HG03354 (cell line): ENCODE data around the gene DTWD1.
"Not testable (repeated sequence)": the region's sequence is repeated elsewhere in the genome, so short reads cannot be mapped to it uniquely, and the experiment has no call there.

Experiments
- ATAC-seq: cut with Tn5 transposase; IDR thresholded peaks from one replicate; pipeline ENCODE4 v1.9.1; 2021; ENCODE audit warnings: mild to moderate bottlenecking; ENCODE audit not compliant: unreplicated experiment, poor library complexity, severe bottlenecking

DTWD1 gene, protein sequence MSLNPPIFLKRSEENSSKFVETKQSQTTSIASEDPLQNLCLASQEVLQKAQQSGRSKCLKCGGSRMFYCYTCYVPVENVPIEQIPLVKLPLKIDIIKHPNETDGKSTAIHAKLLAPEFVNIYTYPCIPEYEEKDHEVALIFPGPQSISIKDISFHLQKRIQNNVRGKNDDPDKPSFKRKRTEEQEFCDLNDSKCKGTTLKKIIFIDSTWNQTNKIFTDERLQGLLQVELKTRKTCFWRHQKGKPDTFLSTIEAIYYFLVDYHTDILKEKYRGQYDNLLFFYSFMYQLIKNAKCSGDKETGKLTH

DNA sequence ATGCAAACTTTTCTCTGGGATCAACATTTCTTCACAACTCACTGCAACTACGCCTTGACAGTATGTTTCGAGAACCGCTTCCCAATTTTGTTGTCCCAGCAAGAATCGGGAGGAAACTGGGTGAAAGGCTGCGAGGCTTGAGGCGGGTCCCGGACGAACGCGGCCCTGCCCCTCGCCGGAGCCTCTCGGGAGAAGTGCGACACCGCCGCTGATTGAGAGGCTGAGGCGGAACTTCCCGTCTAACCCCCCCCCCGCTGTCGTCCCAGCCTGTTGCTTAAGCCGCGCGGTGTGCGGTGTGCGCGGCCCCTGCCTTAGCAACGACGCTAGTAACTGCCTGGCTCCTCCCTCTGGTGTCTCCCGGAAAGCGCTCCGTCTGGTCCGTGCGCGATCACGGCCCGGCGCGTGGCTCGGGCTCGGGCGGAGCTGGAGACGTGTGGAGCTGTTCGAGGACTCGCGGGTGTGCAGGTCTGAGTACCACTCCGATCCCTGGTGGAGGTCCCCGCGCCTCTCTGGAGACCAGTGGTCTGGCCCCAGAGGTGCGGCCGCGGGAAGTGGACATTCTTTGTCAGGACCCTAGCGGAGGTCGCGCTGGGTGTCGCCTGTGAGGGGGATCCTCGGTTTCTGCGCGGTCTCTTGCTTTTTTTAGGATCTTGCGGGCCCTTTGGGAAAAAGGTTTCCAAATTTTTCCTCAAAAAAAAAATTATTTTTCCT, at the start of gene DTWD1, which contains the start of gene FAM227B:
Gene DTWD1 (plus strand): TSS at position 391 of the 711 bp plus-strand sequence. CDS start 4,120 bp downstream, outside the sequence.
Gene FAM227B (minus strand): TSS at position 161 of the 711 bp plus-strand sequence. CDS start 5,647 bp downstream, outside the sequence.
- ATAC-seq: peak; percentile 98

DNA sequence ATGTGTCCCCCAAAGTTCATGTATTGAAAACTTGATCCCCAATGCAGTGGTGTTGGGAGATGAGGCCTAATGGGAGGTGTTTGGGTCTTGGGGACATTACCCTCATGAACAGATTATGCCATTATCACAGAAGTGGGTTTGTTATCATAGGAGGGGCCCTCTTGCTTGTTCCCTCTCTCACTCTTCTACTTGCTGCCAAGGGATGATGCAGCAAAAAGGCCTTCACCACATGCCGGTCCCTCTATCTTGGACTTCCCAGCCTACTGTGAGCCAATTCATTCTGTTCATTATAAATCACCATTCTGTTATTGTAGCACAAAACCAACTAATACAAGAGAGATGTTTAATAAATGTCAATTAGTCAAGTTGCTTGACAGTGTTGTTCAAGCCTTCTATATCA, 47.4 kb upstream of the DTWD1 start:
- ATAC-seq: no peak

DNA sequence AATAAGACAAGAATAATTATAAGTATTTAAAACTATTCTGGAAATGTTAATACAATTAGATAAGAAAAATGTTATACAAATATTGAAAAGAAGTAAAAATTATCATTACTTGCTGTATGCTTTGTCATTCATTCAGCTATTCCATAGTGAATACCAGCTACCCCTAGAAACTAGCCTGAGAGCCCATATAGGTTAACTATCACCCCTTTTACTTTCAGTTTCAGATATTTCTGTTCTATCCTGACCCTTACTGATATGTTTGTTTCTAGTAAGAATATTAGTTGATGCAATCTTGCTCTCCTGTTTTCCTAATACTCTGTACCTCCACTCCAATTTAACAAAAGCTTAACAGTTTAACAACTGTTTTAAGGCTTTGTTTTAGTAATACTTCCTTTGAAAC, 31.8 kb upstream of the DTWD1 start:
- peak; percentile 79 for ATAC-seq

DNA sequence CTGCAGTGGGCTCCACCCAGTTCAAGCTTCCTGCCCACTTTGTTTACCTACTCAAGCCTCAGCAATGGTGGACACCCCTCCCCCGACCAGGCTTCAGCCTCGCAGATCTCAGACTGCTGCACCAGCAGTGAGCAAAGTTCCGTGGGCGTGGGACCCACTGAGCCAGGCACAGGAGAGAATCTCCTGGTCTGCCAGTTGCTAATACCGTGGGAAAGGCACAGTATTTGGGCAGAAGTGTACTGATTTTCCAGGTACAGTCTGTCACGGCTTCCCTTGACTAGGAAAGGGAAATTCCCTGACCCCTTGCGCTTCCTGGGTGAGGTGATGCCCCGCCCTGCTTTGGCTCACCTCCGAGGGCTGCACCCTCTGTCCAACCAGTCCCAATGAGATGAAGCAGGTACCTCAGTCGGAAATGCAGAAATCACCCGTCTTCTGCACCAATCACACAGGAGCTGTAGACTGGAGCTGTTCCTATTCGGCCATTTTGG, 28.0 kb upstream of the DTWD1 start:
- ATAC-seq: not testable (repeated sequence)

DNA sequence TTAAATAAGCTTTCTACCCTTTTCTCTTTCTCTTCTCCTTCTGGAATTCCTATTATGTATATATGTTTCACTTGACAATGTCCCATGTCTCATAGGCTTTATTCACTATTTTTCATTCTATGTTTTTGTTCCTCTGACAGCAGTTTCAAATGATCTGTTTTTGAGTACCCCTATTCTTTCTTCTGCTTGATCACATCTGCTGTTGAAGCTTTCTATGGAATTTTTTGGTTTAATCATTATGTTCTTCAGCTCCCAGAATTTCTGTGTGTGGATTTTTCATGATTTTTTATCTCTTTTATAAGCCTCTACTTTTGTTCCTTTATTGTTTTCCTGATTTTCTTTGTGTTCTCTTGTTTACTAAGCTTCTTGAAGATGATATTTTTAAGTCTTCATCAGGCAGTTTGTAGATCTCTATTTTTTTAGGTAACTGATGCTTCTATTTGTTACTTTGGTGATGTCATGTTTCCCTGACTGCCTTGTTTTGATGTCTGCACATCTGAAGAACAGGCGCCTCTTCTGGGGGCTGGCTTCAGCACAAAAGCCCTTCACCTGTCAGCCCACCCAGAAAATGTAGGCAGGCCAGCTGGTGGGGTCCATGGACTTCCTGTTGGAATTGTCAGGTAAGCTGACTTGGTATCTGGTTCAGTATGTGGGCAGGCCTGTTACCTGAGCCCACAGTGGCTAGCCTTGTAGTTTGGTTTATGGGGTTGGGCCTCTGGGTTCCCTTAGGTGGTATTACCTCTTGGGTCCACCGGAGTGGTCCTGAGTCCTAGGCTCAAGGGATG, 16.0 kb upstream of the DTWD1 start:
- no peak for ATAC-seq

DNA sequence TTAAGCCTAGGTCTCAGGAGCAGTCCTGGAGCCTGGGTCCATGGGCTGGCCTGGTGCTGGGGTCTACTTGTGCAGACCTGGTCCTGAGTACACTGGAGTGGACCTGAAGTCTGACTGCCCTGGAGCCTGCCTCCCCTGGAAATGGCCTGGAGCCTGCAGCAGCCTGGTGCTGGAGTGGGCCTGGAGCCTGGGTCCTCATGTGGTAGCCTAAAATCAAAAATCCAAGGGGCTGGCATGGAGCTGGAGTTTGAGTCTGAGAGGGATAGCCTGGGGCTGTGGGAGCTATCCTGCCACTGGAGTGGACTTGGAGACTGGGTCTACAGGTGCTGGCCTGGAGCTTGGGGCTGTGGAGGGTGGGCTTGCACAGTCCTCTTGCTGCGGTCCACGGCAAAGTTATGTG, 15.3 kb upstream of the DTWD1 start:
- ATAC-seq: no peak

DNA sequence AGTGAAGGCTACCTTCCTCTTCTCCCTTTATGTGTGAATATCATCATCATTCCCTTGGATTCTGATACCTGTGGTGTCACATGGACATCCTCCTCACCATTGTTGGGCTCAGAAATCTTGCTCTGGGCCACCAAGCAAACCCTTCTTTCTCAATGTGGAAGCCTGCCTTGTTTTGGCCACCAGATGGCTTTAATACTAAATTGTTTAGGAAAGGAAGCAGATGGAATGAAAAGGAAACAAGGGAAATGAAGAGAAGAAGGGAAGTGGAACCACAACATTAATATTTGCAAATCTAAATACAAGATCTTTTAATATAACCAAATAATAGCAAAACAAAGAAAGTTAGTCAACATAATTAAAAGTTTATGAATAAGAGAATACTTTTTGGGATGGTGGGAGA, 14.3 kb upstream of the DTWD1 start:
- no peak for ATAC-seq

DNA sequence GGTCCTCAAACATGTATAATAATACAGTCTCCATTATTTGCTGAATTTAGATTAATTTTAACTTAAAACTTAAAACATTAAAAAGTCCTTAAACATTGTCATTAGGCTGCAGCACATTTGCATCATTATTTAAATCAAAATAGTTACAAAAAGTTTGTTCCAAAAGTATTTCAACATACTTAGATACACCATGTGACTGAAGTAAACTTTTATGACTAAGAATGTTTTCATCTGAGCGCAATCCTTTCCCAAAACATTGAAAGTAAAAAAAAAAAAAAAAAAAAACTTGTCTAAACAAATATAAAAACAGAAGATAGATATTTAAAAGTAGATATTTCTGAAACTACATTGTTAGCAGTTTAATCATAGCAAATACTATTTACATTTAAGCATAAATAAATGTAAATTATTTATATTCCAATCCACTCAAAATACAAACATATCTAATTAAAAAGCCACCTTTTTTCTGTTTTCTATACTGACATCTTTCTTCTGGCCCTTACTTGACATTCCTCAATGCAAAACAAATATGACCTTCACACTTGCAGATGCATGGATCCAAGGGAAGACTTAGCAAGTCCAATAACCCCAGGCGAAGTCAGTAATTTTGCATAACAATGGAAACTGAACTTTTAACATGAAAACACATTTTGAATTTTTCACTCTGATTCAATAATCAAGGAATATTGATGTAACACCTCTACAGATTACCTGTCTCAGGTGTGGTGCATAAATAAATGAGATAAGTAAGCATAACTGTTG, 10.5 kb upstream of the DTWD1 start:
- no peak for ATAC-seq

DNA sequence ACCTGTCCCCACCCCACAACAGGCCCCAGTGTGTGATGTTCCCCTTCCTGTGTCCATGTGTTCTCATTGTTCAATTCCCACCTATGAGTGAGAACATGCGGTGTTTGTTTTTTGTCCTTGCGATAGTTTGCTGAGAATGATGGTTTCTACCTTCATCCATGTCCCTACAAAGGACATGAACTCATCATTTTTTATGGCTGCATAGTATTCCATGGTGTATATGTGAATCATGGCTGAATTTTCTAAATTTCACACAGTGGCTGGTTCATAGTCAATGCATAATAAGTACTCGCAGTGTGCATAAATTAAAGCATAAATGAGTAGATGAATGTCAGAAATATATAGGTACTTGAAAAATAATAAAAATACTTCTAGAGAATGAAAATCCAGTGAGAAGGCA, 8.6 kb upstream of the DTWD1 start:
- ATAC-seq: not testable (repeated sequence)

DNA sequence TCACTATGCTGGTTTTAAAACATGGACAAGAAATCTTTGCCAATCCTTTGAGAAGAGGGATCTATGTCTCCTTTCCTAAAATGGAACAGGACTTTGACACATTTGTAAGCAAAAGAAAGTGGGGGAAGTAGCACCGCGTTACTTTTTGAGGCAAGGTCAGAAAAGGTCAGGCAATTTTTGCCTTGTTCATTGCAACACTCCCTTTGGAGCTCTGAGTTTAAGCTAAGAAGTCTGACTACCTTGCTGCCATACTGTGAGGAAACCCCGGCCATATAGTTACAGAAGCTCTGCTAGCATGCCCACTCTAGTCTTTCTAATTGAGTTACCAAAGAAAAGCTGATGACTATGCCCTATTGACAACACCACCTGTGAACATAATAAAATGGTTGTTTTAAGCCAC, 1.6 kb upstream of the DTWD1 start:
- no peak for ATAC-seq

DNA sequence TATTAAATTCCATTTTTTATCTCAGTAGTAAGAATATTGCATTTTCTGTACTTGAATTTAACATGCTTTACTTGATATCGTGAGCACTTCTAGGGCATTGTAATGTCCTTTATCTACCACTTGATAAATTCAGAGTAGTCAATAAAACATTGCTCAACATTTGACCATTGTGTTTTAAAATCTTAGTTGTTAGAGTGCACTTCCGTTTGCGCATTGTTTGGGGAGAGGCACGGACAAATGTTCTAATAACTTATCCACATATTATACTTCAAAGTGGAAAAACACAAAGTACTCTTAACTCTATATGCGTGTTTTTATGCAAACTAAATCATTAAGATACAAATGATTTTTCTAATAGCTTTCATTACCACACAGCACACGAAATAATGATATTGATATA, 649 bp upstream of the DTWD1 start:
- ATAC-seq: peak; percentile 1

DNA sequence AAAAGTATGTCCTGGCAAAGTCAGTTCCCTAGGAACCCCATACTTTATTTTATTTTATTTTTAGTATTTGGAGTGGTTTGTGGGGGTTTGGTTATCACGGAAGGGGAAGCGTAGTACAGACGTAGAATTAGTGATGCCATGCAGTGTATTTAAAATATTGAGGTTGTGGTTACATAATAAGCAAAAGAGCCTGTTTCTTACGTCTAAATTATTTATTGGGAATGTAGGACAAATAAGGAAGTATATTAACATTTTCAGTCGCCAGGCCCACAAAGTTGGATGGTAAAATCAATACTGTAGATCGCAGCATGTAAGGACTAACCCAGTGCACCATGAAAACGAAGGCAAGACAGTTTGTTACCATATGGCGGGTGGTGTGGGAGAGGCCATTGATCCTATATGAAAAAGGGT, 558 bp downstream of the DTWD1 start:
- no peak for ATAC-seq

DNA sequence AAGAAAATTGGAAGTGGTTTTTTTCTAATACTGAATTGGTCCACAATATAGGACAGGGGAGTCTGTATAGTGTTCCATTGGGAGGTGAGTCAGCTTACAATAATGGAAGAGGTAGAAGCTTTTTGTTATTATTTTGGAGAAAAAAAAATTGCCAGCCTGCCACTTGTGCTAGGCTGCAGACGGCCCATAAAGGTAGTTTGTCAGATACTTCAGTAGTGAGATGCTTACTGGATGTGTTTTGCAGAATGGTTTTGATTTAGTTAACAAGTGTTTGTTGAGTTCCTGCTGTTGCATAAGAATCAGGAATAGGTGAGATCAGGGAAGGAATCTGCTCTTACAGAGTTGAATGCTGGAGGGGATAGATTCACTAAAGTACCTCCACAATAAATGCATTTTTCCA, 1.0 kb downstream of the DTWD1 start:
- ATAC-seq: no peak

DNA sequence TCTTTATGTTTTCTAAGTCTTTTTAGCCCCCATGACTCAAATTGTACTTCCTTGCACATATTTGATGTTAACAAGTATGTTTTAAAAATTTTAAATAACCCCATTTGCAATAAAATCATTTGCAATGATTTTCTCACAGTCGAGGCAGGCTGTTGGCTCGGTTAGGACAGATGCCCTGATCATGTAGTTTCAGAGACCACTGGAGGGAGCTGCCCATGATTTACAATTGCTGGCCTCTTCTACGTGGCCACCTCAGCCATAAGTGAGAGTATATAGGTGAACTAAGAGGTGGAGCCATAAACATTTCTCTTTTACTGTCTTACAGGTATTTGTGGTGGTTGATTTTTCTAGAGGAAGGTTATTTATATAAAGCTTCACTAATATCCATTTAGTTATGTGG, 1.7 kb downstream of the DTWD1 start:
- no peak for ATAC-seq

DNA sequence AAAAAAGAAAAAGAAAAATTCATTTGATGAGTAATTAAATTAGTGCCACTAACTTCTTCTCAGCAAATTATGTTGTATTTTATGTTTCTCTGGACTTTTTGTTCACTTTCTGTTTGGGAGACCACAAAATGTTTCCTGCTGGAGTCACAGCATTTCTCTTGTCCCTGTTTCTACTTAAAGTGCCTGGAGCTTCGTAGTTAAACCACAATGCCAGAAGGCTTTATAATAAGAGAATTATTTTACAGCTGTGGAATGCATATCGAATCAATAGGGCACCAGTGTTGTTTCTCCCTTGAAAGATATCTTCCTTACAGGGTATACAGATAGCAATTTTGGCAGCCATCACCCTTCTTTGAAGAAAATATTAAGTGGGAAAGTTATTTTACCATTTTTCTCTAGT, 3.2 kb downstream of the DTWD1 start:
- no peak for ATAC-seq

DNA sequence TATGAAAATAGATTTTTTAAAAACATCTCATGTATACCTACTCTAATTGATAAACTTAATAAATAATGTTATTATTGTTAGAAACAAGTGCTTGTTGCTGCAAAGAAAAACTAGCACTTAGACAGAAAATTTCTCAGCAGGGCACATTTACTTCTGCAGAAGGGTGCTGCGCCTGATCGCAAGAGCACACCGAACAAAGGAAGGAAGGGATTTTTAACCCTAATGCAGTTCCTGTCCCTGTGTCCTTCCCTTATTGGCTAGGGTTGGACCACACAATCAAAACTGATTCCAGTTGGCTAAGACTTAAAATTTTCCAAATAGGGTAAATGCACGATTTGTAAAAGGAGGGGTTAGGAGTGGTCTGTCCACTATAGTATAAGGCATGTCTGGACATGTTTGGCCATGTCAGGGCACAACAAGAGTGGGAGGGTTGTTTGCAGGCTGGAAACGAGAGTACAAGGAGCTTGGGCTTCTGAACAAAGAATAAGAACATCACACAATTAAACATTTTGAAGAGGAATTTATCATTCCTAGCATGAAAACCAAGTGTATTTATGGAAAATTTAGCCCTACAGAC, 4.7 kb downstream of the DTWD1 start:
- no peak for ATAC-seq

DNA sequence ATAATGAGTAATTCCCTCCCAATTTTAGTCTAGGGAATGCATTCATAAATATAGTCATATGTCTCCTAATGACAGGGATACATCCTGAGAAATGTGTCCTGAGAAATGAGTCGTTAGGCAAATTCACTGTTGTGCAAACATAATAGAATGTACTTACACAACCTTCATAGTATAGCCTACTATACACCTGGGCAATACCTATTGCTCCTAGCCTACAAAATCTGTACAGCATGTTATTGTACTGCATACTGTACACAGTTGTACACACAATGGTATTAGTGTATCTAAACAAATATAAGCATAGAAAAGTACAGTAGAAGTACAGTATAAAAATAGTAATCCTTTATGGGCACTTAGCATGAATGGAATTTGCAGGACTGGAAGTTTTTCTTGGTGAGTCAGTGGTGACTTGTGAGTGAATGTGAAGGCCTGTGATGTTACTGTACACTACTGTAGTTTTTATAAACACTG, 6.6 kb downstream of the DTWD1 start:
- no peak for ATAC-seq

DNA sequence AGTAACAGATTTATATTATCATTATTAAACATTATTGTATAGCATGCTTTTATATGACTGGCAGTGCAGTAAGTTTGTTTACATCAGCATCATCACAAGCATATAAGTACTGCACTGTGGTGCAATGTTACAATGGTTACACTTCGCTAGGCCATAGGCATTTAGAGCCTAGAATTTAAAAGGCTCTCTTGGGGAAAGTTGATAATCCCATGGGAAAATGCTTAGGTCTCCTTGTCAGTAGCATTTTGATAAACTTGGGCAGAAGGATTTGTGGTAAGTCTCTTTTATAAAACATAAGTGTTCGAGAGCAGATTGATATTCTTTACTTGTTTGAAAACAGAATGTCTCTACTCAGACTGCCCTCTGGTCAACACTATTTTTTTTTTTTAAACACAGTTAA, 7.5 kb downstream of the DTWD1 start:
- ATAC-seq: no peak

DNA sequence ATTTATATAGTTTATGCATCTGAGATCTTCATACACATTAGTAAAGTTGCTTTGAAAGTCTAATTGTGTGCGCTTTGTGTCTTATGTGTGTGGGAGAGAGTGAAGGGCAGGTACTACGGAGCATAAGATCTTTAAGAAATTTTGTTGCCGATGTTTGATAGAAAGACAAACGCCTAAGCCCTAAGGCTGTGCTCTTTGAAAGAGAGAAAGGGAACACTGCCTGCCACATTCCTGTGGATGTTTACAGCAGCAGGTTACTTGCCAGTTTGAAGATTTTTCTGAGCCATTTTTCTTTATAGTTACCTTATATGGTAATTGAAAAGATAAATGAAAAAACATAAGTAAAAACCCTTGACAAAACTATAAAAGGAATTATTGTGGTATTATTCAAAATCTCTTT, 17.0 kb downstream of the DTWD1 start:
- ATAC-seq: no peak
